Neural cell (in vitro differentiated cells): ENCODE results near the gene C16orf96.

ENCODE experiments used
- EZH2 ChIP-seq: fragments of 200-600, 300-800 bp; shearing (Covaris generic), sonication (generic); IDR thresholded peaks from 2 replicates; pipeline ENCODE4 v1.6.1; 2014; ENCODE audit warnings: antibody characterized with exemption, low read length, borderline replicate concordance, mild to moderate bottlenecking; ENCODE audit not compliant: insufficient read depth, poor library complexity, severe bottlenecking
- MXI1 ChIP-seq: fragments of 450-650 bp; conservative IDR thresholded peaks from 2 replicates; pipeline ENCODE4 v1.6.1; 2014; ENCODE audit warnings: antibody characterized with exemption, mild to moderate bottlenecking; ENCODE audit not compliant: poor library complexity, severe bottlenecking
- POLR2AphosphoS5 ChIP-seq: IDR thresholded peaks from 2 replicates; pipeline ENCODE4 v1.6.1; 2012
- TF ChIP-seq, protein P1 (sequence below): fragments of 450-650 bp; IDR thresholded peaks from 2 replicates; pipeline ENCODE4 v1.5.1; 2014; ENCODE audit warnings: antibody characterized with exemption, mild to moderate bottlenecking, moderate library complexity; ENCODE audit not compliant: poor library complexity, severe bottlenecking

DNA sequence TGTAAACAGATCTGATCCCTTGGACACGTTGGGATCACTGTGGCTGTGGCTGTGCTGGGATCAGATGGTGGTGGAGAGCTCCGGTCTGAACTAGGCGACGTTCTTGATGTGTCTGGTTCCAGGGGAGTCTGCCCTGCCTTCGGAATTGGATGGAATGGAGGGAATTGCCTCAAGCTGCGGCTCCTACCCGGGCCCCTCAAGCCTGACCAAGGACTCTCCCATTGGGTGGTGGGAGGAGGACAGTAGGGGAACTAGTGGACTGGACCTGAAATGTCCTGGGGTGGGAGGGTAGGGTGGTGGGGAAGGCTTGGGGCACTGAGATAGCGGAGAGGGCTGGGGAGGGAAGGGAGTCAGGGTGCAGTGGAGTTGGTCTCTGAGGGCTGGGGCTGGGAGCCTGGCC lies 61.7 kb downstream of the C16orf96 start:
- TF ChIP-seq POLR2AphosphoS5: no peak
- TF ChIP-seq, protein P1, sequence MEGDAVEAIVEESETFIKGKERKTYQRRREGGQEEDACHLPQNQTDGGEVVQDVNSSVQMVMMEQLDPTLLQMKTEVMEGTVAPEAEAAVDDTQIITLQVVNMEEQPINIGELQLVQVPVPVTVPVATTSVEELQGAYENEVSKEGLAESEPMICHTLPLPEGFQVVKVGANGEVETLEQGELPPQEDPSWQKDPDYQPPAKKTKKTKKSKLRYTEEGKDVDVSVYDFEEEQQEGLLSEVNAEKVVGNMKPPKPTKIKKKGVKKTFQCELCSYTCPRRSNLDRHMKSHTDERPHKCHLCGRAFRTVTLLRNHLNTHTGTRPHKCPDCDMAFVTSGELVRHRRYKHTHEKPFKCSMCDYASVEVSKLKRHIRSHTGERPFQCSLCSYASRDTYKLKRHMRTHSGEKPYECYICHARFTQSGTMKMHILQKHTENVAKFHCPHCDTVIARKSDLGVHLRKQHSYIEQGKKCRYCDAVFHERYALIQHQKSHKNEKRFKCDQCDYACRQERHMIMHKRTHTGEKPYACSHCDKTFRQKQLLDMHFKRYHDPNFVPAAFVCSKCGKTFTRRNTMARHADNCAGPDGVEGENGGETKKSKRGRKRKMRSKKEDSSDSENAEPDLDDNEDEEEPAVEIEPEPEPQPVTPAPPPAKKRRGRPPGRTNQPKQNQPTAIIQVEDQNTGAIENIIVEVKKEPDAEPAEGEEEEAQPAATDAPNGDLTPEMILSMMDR: no peak
- no peak for TF ChIP-seq MXI1
- TF ChIP-seq EZH2: no peak
